ENCODE results near the gene ZBED3. TPM values are rescaled to one million over a fixed set of nuclear protein-coding genes. Genes with fewer than 3 reads are reported as not detected.

The ZBED3 gene
- total and polyA plus RNA-seq, 2 of the 8 experiments (the other 6 are each of a cell fraction or from before 2014, with no cell fraction given): 7.9 to 9.4 TPM

GRCh38 chr5:77065256-77065655, 21.8 kb downstream of the ZBED3 start (continued):
- TF ChIP-seq CTCF (IDR thresholded peaks at IDR 0.05; ENCODE audit: control extremely low read depth in 1 of 3, insufficient read depth in 1 of 3, low read depth in 1 of 3, low read length in 3 of 3) (no peak), GABPA (IDR thresholded peaks at IDR 0.05; ENCODE audit: borderline replicate concordance, insufficient read depth, low read length) (no peak)
